Adrenal gland (tissue), 5 donors: ENCODE data around the gene GDAP2.

Experiments
- CTCF ChIP-seq, 6 experiments: fragments of 450-650 bp in 4 of 6; fragments of 200-600 bp in 2 of 6; sonication (generic) in 1 of 6; IDR thresholded peaks; 1 replicate in 5 of 6; 2 replicates in 1 of 6; pipeline versions ENCODE4 v1.5.1 to v1.8.0; 2016 to 2021; ENCODE audit warnings: antibody characterized with exemption in 6 of 6, mild to moderate bottlenecking in 2 of 6, moderate library complexity in 1 of 6
- POLR2A ChIP-seq, 2 donors: fragments of 450-650 bp; IDR thresholded peaks; one replicate each; pipeline ENCODE4 v1.6.1; 2017; ENCODE audit warnings: antibody characterized with exemption in 2 of 2, mild to moderate bottlenecking in 2 of 2, moderate library complexity in 1 of 2
- donor health status: DM: no; HTN: no; CAD: no.

DNA sequence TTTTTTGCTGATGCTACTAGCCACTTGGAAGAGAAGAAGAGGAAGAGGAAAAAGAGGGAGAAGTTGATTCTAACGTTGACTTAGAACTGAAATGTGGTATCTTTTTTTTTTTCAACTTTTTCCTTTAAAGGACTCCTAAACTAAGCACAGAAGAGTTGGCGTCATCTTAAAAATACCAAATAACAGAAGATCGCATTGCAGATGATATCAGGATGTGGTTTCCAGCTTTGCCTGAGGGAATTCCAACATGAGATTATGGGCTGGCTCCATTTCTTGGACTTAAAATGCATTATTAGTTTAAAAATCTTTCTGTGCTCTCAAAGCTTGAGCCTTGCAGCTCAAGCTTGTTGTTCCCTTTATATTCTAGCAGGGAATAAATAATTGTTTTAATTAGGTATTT is 29.9 kb upstream of the GDAP2 start:
- TF ChIP-seq POLR2A (IDR thresholded peaks at IDR 0.05) (no peak), CTCF (IDR thresholded peaks at IDR 0.05) (no peak)
